Esophagus muscularis mucosa (tissue), 4 donors: ENCODE measurements around the gene PTPN14. TPM values are rescaled to one million over a fixed set of nuclear protein-coding genes. Genes with fewer than 3 reads are reported as not detected.
A peak's percentile ranks its signal among the peaks of the same experiment; 100 is the strongest.
"Not testable (repeated sequence)": the region's sequence is repeated elsewhere in the genome, so short reads cannot be mapped to it uniquely, and the experiment has no call there.

Source experiments
- DNase-seq: peaks from one replicate; pipeline ENCODE4 v3.0.0-alpha.2; 2017; ENCODE audit errors: extremely low spot score
- H3K27ac ChIP-seq, 4 donors: fragments of 200-600 bp; sonication (generic); replicated peaks in 1 of 4; 1 replicate in 3 of 4; 2 replicates in 1 of 4; pipeline ENCODE4 v1.5.1; 2016 to 2019; ENCODE audit warnings: mild to moderate bottlenecking in 1 of 4
- H3K27me3 ChIP-seq, 4 donors: fragments of 200-600 bp; sonication (generic); one replicate each; pipeline versions ENCODE4 v1.5.1 to v1.6.0; 2016 to 2019
- H3K36me3 ChIP-seq, 4 donors: fragments of 200-600 bp; sonication (generic); one replicate each; pipeline ENCODE4 v1.5.1; 2016 to 2019
- H3K4me1 ChIP-seq, 4 donors: fragments of 200-600 bp; sonication (generic); one replicate each; pipeline ENCODE4 v1.5.1; 2016 to 2019
- H3K4me3 ChIP-seq, 4 donors: fragments of 200-600 bp; sonication (generic); 1 replicate in 2 of 4; 2 replicates in 2 of 4; pipeline ENCODE4 v1.5.1; 2016 to 2019; ENCODE audit warnings: mild to moderate bottlenecking in 4 of 4, moderate library complexity in 1 of 4
- H3K9me3 ChIP-seq, 4 donors: fragments of 200-600 bp; sonication (generic); 1 replicate in 3 of 4; 2 replicates in 1 of 4; pipeline ENCODE4 v1.5.1; 2016 to 2019
- CTCF ChIP-seq, 3 experiments: fragments of 200-600 bp in 2 of 3; fragments of 450-650 bp in 1 of 3; sonication (generic) in 2 of 3; IDR thresholded peaks; one replicate each; pipeline ENCODE4 v1.5.1; 2017 to 2019; ENCODE audit warnings: antibody characterized with exemption in 3 of 3, mild to moderate bottlenecking in 2 of 3, moderate library complexity in 1 of 3
- EP300 ChIP-seq: sonication (generic); formaldehyde crosslinking; IDR thresholded peaks from one replicate; pipeline ENCODE4 v1.6.1; 2017; ENCODE audit warnings: antibody characterized with exemption
- POLR2A ChIP-seq: fragments of 450-650 bp; IDR thresholded peaks from one replicate; pipeline ENCODE4 v1.6.1; 2017; ENCODE audit warnings: antibody characterized with exemption, moderate library complexity, mild to moderate bottlenecking, low read depth
- POLR2AphosphoS5 ChIP-seq, 2 donors: sonication (generic); formaldehyde crosslinking; IDR thresholded peaks; one replicate each; pipeline ENCODE4 v1.6.1; 2017; ENCODE audit warnings: antibody characterized with exemption in 2 of 2
- WGBS: methylation state at CpG from one replicate; pipeline ENCODE4 v1.1.5; 2018; 5-methylcytosine and 5-hydroxymethylcytosine counted together
- intact Hi-C: fragments of 100-400 bp; cut with DNase I; formaldehyde crosslinking; loops from one replicate; pipeline ENCODE4 v1.15.1; 2023
- total RNA-seq, 4 donors: library from RNA; depleted of rRNA; stranded (reverse); fragments of >200 nt; gene quantifications; one replicate each; pipeline versions ENCODE4 v1.1.0 to v1.2.1, GENCODE V29; 2016

Gene PTPN14
- total RNA-seq, 4 donors from 2014 or later, result 48.5 to 108 (median 69.1) TPM

GRCh38 chr1:214394569-214394968, 156.8 kb downstream of the PTPN14 start:
- WGBS, result 75% methylated on average over 5 of the region's 5 CpGs

GRCh38 chr1:214393086-214393485, 158.3 kb downstream of the PTPN14 start:
- Histone ChIP-seq H3K27me3 (no peaks in the 10 kb centered on the region), H3K27ac (no peak overlapping the region), H3K36me3 (peaks cover 10 to 63% (median 36%) of the 10 kb centered on the region in 4 donors), H3K4me1 (no peaks in the 10 kb centered on the region), H3K4me3 (no peak overlapping the region), H3K9me3 (no peaks in the 10 kb centered on the region)
- intact Hi-C loops, result no loop called here
- no peak for TF ChIP-seq POLR2AphosphoS5 (IDR thresholded peaks at IDR 0.05)
- no peak for TF ChIP-seq POLR2A
- TF ChIP-seq EP300, result no peak
- TF ChIP-seq CTCF (IDR thresholded peaks at IDR 0.05), result no peak
- 86% methylated on average over 12 of the region's 12 CpGs for WGBS
- no peak for DNase-seq

More at GRCh38 chr1:214394569-214394968, 156.8 kb downstream of the PTPN14 start:
- H3K9me3 ChIP-seq, H3K27ac ChIP-seq, H3K4me1 ChIP-seq, intact Hi-C loops, DNase-seq, H3K27me3 ChIP-seq, H3K4me3 ChIP-seq: not testable (repeated sequence)
- peaks cover 10 to 74% (median 36%) of the 10 kb centered on the region in 4 donors for H3K36me3 ChIP-seq
- peak in 1 of 2 donors; percentile 41 for TF ChIP-seq POLR2AphosphoS5 (IDR thresholded peaks at IDR 0.05)

- no peak for TF ChIP-seq CTCF (IDR thresholded peaks at IDR 0.05)
- TF ChIP-seq POLR2A, result no peak
- no peak for TF ChIP-seq EP300
- TF ChIP-seq POLR2AphosphoS5 (IDR thresholded peaks at IDR 0.05), result no peak
- 86% methylated on average over 12 of the region's 12 CpGs for WGBS
- intact Hi-C loops, result no loop called here
- Histone ChIP-seq H3K36me3 (peaks cover 10 to 53% (median 36%) of the 10 kb centered on the region in 4 donors), H3K27me3 (no peaks in the 10 kb centered on the region), H3K4me3 (no peak overlapping the region), H3K4me1 (no peaks in the 10 kb centered on the region), H3K27ac (no peak overlapping the region), H3K9me3 (no peaks in the 10 kb centered on the region)
- DNase-seq, result no peak
These were observed 159.3 kb downstream of the PTPN14 start for GRCh38 chr1:214391873-214392645.

GRCh38 chr1:214389734-214390133, 161.7 kb downstream of the PTPN14 start:
- H3K36me3 ChIP-seq, result peaks cover 10 to 56% (median 44%) of the 10 kb centered on the region in 4 donors
- intact Hi-C loops, result loop anchor here (5.0 to 10.0 kb wide), 2 partner anchors 165 to 198 kb away; partner anchors contain the start of gene PTPN14
- no peak for DNase-seq
- H3K4me3 ChIP-seq, result no peak overlapping the region
- H3K27me3 ChIP-seq, result no peaks in the 10 kb centered on the region
- no peak overlapping the region for H3K27ac ChIP-seq
- no peaks in the 10 kb centered on the region for H3K4me1 ChIP-seq
- no peaks in the 10 kb centered on the region for H3K9me3 ChIP-seq
- TF ChIP-seq EP300 (no peak), POLR2A (no peak), POLR2AphosphoS5 (IDR thresholded peaks at IDR 0.05) (no peak), CTCF (IDR thresholded peaks at IDR 0.05) (no peak)
- 77% methylated on average over 4 of the region's 4 CpGs for WGBS

- Histone ChIP-seq H3K9me3 (no peaks in the 10 kb centered on the region), H3K27ac (peak overlapping the region in 2 of 4 donors; percentile 48 to 52), H3K4me3 (no peak overlapping the region), H3K36me3 (peaks cover 18 to 55% (median 45%) of the 10 kb centered on the region in 4 donors), H3K4me1 (no peaks in the 10 kb centered on the region), H3K27me3 (no peaks in the 10 kb centered on the region)
- 84% methylated on average over 14 of the region's 14 CpGs for WGBS
- no peak for TF ChIP-seq POLR2A
- TF ChIP-seq POLR2AphosphoS5 (IDR thresholded peaks at IDR 0.05), result peak in 1 of 2 donors; percentile 18
- no peak for DNase-seq
- intact Hi-C loops, result loop anchor here (5.0 to 10.0 kb wide), 2 partner anchors 168 to 201 kb away; partner anchors contain the start of gene PTPN14
These were observed 164.7 kb downstream of the PTPN14 start for GRCh38 chr1:214386747-214387146.
